Adrenal gland (tissue), 12 donors: ENCODE results near the gene METTL15. TPM values are rescaled to one million over a fixed set of nuclear protein-coding genes. Genes with fewer than 3 reads are reported as not detected.

Source experiments
- DNase-seq, 7 donors: peaks; one replicate each; pipeline ENCODE4 v3.0.0-alpha.2; 2019 to 2020
- H3K27ac ChIP-seq, 5 donors: fragments of 200-600 bp; sonication (generic) in 4 of 5; 1 replicate in 3 of 5; 2 replicates in 2 of 5; pipeline versions ENCODE4 v1.5.1 to v1.8.0; 2016 to 2020; ENCODE audit warnings: mild to moderate bottlenecking in 1 of 5
- H3K27me3 ChIP-seq: fragments of 200-600 bp; 2 replicates; pipeline ENCODE4 v1.8.0; 2021
- H3K36me3 ChIP-seq, 2 donors: fragments of 200-600 bp; replicated peaks in 1 of 2; 1 replicate in 1 of 2; 2 replicates in 1 of 2; pipeline versions ENCODE4 v1.5.1 to v1.8.0; 2018 to 2022
- H3K4me1 ChIP-seq, 2 donors: fragments of 200-600 bp; replicated peaks in 1 of 2; 1 replicate in 1 of 2; 2 replicates in 1 of 2; pipeline versions ENCODE4 v1.5.1 to v1.8.0; 2018 to 2021
- H3K4me3 ChIP-seq, 4 donors: fragments of 200-600 bp; sonication (generic) in 3 of 4; one replicate each; pipeline ENCODE4 v1.5.1; 2016 to 2018
- H3K9me3 ChIP-seq, 3 donors: fragments of 200-600 bp; sonication (generic) in 1 of 3; replicated peaks in 1 of 3; 1 replicate in 2 of 3; 2 replicates in 1 of 3; pipeline versions ENCODE4 v1.5.1 to v1.8.0; 2016 to 2021
- CTCF ChIP-seq, 6 experiments: fragments of 450-650 bp in 4 of 6; fragments of 200-600 bp in 2 of 6; sonication (generic) in 1 of 6; IDR thresholded peaks; 1 replicate in 5 of 6; 2 replicates in 1 of 6; pipeline versions ENCODE4 v1.5.1 to v1.8.0; 2016 to 2021; ENCODE audit warnings: antibody characterized with exemption in 6 of 6, mild to moderate bottlenecking in 2 of 6, moderate library complexity in 1 of 6
- POLR2A ChIP-seq, 2 donors: fragments of 450-650 bp; IDR thresholded peaks; one replicate each; pipeline ENCODE4 v1.6.1; 2017; ENCODE audit warnings: antibody characterized with exemption in 2 of 2, mild to moderate bottlenecking in 2 of 2, moderate library complexity in 1 of 2
- WGBS, 4 donors: extraction: QIAGEN DNeasy Blood & Tissue Kit in 2 of 4; methylation state at CpG; one replicate each; pipeline versions ENCODE4 v1.1.5 to v1.1.7; 2013 to 2017; 5-methylcytosine and 5-hydroxymethylcytosine counted together
- intact Hi-C, 2 donors: fragments of 100-400 bp; cut with DNase I; formaldehyde crosslinking; loops; one replicate each; pipeline versions ENCODE4 v1.14.1 to v1.15.0; 2022 to 2023
- polyA plus RNA-seq, 3 donors: library from polyadenylated mRNA; stranded (reverse); fragments of 200-250 nt in 2 of 3; fragments of 350-450 nt in 1 of 3; fragmentation: Illumina TruSeq in 1 of 3; extraction: RNeasy Lipid Tissue Mini Kit (QIAGEN cat#74804) in 1 of 3; gene quantifications; one replicate each; pipeline ENCODE4 v1.2.3, GENCODE V29; 2013 to 2014
- total RNA-seq, 9 donors: library from RNA; depleted of rRNA in 4 of 9; stranded (reverse); fragments of >200 nt in 4 of 9; fragments of 120-200 nt in 1 of 9; fragmentation: NEBNext Ultra II Directional in 1 of 9; extraction: Animal tissue kit (Norgen Biotek cat#: 25700) in 1 of 9; gene quantifications; one replicate each; pipeline versions ENCODE4 v1.1.0 to v1.2.4, GENCODE V29; 2013 to 2023
- donor health status: healthy with polysubstance abuse.
- donor health status: Bipolar disorder and iron deficiency.
- donor health status: DM: yes; HTN: yes; CAD: no.
- donor health status: DM: no; HTN: no; CAD: no.
- donor health status: DM: no; HTN: no; CAD: no.
- donor health status: DM: yes; HTN: yes; CAD: no.

METTL15 gene
- total and polyA plus RNA-seq, 12 donors, result 7.4 to 45.5 (median 17.3) TPM

GRCh38 chr11:28110108-28110820 lies 2.1 kb downstream of the METTL15 start:
- Histone ChIP-seq H3K36me3 (no peaks in the 10 kb centered on the region), H3K27me3 (no peaks in the 10 kb centered on the region), H3K27ac (peak overlapping the region in 4 of 5 donors; percentile 60 to 84 (median 83)), H3K4me3 (peak overlapping the region in 3 of 4 donors; percentile 54 to 69 (median 65)), H3K9me3 (no peaks in the 10 kb centered on the region), H3K4me1 (peaks cover 9 to 31% of the 10 kb centered on the region in 2 donors)
- DNase-seq, result peak; percentile 65 to 86 (median 78)
- WGBS, 4 donors, result 0 to 1% (median 0%) methylated on average over 19 to 31 of the region's 31 CpGs
- intact Hi-C loops, result no loop called here
- TF ChIP-seq CTCF (IDR thresholded peaks at IDR 0.05) (peak in 1 of 6 experiments; percentile 12), POLR2A (IDR thresholded peaks at IDR 0.05) (peak in 1 of 2 donors; percentile 54)

GRCh38 chr11:28110821-28111200 lies 2.6 kb downstream of the METTL15 start:
- H3K4me3 ChIP-seq, result peak overlapping the region in 3 of 4 donors; percentile 54 to 69 (median 65)
- peaks cover 9 to 31% of the 10 kb centered on the region in 2 donors for H3K4me1 ChIP-seq
- H3K27me3 ChIP-seq, result no peaks in the 10 kb centered on the region
- intact Hi-C loops, result no loop called here
- H3K9me3 ChIP-seq, result no peaks in the 10 kb centered on the region
- no peaks in the 10 kb centered on the region for H3K36me3 ChIP-seq
- peak overlapping the region in 3 of 5 donors; percentile 83 to 84 (median 83) for H3K27ac ChIP-seq
- TF ChIP-seq CTCF (IDR thresholded peaks at IDR 0.05) (no peak), POLR2A (IDR thresholded peaks at IDR 0.05) (no peak)
- DNase-seq, result no peak

- intact Hi-C loops, result no loop called here
- WGBS, 4 donors, result 94 to 98% (median 96%) methylated on average over 4 of the region's 4 CpGs
- H3K4me1 ChIP-seq, result peaks cover 9 to 24% of the 10 kb centered on the region in 2 donors
- H3K27ac ChIP-seq, result no peak overlapping the region
- DNase-seq, result no peak
- H3K9me3 ChIP-seq, result no peaks in the 10 kb centered on the region
- TF ChIP-seq POLR2A (IDR thresholded peaks at IDR 0.05) (no peak), CTCF (IDR thresholded peaks at IDR 0.05) (no peak)
- H3K27me3 ChIP-seq, result no peaks in the 10 kb centered on the region
- no peak overlapping the region for H3K4me3 ChIP-seq
- H3K36me3 ChIP-seq, result no peaks in the 10 kb centered on the region
Measured at GRCh38 chr11:28114116-28114515, 5.9 kb downstream of the METTL15 start.

- H3K36me3 ChIP-seq, result no peaks in the 10 kb centered on the region
- H3K4me3 ChIP-seq, result no peak overlapping the region
- no peak overlapping the region for H3K27ac ChIP-seq
- intact Hi-C loops, result no loop called here
- H3K9me3 ChIP-seq, result no peaks in the 10 kb centered on the region
- no peak for TF ChIP-seq CTCF (IDR thresholded peaks at IDR 0.05)
- no peak for DNase-seq
- WGBS, 4 donors, result 92 to 100% (median 94%) methylated on average over 1 of the region's 1 CpG
- peaks cover 9 to 18% of the 10 kb centered on the region in 2 donors for H3K4me1 ChIP-seq
- H3K27me3 ChIP-seq, result no peaks in the 10 kb centered on the region
Measured at GRCh38 chr11:28114731-28115130, 6.5 kb downstream of the METTL15 start.
